Kidney tubule cell (primary cell): ENCODE measurements around the gene ABI1.

Source experiments
- DNase-seq: peaks from one replicate; pipeline ENCODE4 v3.0.0-alpha.2; 2018; ENCODE audit warnings: low spot score

Gene ABI1

DNA sequence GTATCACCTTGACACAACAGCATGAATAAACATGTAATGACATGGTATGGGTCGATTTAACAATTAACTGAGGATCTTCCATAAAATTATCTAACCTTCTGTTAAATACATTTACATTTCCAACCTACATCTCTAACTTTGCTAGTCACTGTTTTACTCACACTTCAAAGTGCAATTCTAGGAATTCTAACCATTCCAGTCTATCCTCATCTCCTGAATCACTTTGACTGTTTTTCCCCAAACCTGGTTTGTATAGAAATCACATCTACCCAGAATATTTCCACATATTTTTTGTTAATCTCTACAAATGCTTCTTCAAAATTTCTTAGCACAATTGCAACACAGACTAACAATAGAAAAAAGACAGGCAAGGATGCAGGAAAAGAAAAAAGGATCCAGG is 6.2 kb downstream of the ABI1 start:
- no peak for DNase-seq

DNA sequence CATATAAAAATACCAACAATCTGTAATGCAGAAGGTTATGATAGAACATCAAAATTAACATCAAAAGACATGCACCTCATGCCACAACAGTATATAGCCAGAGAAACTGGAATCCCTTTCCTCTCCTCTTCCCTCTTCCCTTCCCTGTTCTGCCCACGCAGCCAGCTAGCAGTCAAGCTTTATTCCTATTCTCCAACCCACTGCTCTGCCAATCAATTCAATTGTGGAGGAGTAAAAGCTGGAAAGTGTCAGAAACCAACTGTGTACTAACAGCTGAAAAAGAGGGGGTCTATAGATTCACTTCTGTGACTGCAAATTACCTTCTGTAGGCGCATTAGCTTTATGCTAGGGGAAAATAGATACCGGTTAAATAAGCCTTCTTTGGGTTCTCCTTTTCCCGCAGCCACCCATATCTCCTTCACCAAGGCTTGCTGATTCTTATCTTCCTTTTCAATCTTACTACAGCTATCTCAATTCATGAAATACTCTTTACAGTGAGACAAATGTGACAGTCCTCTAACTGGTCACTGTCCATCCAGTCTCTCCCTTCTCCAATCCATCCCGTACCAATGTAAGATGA is 16.3 kb downstream of the ABI1 start:
- DNase-seq, result no peak

DNA sequence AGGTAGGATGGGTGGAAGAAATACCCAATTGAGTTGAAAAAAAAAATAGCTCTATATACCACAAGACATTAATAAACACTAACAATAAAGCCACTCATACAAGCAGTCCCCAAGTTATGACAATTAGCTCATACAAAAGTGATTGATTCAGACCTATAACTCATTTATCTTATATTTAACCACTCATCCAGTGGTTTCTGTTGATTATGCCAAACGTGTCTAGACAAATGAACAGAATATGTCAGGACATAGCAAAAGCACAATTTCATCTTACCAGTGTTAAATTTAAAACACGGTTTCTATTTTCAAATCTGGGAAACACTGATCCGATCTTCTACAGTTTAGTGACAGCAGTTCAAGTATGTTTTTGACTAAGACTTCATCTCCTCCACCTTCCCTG is 17.0 kb downstream of the ABI1 start:
- DNase-seq, result no peak

DNA sequence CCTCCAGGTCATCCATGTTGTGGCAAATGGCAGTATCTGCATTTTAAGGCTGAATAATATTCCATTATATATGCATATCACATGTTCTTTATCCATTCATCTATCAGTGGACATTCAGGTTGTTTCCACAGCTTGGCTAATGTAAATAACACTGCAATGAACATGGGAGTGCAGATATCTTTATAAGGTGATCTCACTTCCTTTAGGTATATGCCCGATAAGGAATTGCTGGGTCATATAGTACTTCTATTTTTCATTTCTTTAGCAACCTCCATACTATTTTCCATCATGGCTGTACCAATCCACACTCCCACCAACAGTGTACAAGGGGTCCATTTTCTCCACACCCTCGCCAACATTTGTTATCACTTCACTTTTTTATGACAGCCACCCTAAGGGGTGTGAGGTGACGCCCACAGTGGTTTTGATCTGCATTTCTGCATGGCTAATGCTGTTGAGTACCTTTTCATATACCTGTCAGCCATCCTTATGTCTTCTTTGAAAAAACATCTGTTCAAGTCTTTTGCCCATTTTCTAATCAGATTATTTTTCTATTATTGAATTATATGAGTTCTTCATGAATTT is 18.9 kb downstream of the ABI1 start:
- no peak for DNase-seq

DNA sequence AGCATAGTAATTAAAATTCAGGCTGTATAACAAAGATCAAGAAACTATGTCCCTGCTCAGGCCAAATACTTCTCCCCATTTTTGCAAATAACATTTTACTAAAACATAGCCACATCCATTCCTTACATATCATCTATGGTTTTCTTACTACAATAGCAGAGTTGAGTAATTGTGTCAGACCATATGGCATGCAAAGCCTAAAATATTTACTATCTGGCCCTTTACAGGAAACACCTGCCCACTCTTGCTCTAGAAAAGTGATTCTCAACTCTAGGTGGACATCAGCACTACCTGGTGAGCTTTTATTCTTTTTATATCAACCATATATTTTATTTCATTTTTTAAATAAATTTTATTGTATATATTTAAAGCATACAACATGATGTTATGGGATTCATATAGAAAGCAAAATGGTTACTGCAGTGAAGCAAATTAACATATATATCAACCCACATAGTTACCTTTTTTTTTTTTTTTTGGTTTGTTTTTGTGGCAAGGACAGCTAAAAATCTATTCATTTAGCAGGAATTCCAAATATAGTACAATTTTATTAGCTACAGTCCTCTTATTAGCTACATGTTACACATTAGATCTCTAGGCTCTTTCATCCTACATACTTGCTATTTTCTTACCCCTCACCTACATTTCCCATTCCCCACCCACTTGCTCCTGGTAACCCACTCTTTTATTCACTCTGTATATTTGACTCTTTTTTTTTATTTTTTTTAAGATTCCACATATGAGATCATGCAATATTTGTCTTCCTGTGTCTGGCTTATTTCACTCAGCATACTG is 19.6 kb downstream of the ABI1 start:
- no peak for DNase-seq

DNA sequence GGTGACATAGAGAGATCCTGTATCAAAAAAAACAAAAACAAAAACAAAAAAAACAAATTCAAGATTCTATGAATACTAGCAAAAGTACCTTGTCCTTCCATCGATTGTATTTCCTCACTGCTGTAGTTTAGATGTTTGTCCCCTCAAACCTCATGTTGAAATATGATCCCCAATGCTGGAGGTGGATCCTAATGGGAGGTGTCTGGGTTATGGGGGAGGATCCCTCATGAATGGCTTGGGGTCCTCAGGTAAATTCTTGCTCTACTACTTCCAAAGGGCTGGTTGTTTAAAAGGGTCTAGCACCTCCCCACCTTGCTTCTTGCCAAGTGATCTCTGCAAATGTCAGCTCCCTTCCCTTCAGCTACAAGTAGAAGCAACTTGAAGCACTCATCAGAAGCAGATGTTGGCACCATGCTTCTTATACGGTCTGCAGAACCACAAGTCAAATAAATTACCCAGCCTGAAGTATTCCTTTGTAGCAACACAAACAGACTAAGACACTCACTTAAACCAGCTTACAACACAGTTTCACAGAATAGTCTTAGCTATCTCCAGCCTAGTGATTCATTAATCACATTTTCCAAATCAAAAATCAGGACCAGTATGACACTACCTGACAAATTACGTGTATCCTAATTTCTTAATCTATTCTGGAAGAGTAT is 20.7 kb downstream of the ABI1 start:
- DNase-seq, result no peak

DNA sequence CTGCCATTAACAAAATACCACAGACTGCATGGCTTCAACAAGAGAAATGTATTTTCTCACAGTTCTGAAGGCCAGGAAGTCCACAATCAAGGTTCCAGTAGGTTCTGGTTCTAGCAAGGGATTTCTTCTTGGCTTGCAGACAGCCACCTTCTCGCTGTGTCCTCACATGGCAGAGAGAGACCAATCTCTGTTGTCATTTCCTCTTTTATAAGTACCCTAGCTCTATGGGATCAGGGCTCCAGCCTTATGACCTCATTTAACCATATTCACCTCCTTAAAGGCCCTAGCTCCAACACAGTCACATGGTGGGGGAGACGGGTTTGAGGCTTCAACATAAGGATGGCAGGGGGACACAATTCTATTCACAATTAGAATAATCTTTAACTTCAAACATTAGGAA is 23.6 kb downstream of the ABI1 start:
- DNase-seq, result no peak

DNA sequence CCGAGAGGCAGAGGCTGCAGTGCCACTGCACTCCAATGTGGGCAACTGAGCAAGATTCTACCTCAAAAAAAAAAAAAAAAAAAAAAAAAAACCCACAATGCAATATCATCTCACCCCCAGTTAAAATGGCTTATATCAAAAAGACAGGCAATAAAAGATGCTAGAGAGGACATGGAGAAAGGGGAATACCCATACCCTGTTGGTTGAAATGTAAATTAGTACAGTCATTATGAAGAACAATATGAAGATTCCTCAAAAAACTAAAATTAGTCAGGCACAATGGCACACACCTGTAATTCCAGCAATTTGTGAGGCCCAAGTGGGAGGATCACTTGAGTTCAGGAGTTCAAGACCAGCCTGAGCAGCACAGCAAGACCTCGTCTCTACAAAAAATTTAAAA is 25.7 kb downstream of the ABI1 start:
- DNase-seq, result no peak

DNA sequence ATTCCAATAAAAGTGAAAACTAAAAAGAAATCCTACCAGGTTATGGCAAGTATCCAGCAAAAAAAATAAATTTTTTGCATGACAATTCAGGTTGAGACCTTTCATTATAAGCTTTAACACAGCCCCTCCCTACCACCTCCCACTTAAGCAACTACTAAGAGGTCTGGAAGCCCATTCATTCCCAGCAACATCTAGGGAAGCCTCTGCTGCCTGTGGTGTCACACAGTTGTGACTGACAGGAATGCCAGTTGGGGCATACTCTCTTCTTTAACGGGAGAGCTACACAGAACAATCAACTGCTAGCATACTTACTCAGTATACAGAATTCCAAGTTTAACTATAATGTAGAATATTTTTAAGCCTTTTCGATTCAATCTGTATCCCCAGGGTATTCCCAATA is 27.8 kb downstream of the ABI1 start:
- peak; percentile 25 for DNase-seq

DNA sequence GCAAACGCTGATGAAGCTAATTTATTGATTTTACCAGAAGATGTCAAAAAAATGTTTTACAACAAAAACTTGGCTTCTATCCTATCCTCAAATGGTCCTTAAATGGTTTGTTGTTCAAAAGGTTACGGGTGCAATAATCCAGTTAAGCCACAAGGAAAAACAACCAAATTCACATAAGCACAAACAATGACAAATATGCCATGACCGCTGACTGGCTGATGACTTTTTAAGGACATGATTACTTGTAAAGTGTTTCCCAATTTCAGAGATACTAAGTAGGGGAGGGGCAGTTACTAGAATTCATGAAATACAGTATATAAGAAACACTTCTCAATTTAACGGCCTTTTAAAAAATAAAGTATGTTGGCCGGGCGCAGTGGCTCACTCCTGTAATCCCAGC is 28.8 kb downstream of the ABI1 start:
- no peak for DNase-seq

DNA sequence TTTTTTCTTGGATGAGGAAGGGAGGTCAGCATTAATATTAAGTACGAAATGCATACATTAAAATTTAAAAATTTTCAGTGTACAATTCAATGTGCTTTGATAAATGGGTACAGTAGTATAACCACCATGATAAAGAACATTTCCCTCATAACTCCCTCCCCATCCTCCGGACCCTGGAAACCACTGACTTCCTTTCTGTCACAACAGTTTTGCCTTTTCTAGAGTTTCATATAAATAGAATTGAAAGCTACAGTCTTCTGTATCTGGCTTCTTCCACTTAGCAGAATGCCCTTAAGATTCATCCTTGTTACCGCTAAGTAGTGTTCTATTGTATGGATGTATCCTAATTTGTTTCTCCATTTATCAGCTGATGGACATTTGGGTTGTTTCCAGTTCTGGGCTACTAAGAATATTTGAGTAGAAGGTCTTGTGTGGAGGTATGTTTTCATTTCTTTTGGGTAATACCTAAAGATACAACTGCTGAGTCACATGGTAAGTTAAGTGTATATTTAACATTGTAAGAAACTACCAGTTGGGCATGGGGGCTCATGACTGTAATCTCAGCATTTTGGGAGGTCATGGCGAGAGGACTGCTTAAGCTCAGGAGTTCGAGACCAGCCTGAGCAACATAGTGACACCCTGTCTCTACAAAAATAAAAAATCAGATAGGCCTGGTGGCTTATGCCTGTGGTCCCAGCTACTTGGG is 30.8 kb downstream of the ABI1 start:
- no peak for DNase-seq

DNA sequence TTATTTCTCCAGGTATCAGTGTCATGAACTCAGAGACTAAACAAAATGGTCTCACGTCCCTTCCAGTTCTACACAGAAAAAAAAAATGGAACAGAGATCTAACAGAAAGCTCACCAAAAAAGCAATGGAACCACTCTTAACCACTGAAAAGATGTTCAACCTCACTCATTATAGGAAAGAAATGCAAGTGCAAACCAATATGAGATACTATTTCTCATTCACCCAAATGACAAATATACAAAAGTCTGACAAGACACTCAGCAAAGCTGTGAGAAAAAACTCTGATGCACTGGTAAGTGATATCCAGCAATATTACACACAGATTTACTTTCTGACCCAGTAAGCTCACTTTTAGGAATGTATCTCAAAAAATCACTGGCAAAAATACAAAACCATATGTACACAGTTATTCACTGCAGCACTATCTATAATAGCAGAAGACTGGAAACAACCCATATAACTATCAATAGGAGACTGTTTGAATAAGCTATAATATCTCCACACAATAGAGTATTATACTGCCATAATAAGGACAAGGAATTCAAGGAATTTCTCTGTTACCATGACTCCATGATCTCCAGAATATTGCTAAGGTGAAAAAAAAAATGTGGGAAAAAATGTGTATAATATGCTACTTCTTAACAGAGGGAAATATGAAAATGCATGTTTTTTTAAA is 36.6 kb downstream of the ABI1 start:
- DNase-seq, result no peak

DNA sequence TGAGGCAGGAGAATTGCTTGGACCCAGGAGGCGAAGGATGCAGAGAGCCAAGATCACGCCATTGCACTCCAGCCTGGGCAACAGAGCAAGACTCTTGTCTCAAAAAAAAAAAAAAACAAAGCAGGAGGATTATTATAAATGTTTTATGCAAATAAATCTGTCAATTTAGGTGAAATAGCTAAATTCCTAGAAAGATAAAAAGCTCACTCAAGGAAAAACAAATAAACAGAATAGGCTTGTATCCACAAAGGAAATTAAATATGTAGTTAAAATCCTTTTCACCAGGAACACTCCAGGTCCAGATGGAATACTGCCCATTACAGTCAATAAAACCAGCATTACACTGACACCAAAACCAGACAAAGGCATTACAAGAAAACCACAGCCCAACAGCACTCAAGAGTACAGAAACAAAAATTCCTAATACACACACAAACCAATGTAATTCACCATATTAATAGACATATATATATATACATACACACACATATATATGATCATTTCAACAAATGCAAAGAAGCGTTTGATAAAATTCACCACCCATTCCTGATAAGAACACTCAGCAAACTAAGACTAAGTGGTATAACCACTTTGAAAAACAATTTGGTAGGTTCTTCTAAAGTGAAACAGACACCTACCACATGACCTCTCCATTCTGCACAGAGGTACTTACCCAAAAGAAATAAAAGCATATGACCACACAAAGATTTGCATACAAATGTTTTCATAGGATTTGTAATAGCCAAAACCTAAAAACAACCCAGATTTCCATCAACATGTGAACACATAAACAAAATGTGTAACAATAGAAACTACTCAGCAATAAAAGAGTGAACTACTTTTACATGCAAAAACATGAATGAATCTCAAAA is 38.8 kb downstream of the ABI1 start:
- no peak for DNase-seq

DNA sequence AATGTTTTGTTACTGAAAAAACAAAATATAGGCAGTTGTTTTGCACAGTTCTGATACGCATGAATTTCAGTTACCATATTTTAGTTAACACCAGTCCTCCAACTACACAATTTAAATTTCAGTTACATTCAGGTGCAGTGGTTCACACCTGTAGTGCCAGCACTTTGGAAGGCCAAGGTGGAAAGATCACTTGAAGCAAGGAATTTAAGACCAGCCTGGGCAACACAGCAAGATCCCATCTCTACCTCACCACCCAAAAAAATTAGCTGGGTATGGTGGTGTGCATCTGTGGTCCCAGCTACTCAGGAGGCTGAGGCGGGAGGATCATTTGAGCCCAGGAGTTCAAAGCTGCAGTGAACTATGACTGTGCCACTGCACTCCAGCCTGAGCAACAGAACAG is 45.3 kb downstream of the ABI1 start:
- no peak for DNase-seq

DNA sequence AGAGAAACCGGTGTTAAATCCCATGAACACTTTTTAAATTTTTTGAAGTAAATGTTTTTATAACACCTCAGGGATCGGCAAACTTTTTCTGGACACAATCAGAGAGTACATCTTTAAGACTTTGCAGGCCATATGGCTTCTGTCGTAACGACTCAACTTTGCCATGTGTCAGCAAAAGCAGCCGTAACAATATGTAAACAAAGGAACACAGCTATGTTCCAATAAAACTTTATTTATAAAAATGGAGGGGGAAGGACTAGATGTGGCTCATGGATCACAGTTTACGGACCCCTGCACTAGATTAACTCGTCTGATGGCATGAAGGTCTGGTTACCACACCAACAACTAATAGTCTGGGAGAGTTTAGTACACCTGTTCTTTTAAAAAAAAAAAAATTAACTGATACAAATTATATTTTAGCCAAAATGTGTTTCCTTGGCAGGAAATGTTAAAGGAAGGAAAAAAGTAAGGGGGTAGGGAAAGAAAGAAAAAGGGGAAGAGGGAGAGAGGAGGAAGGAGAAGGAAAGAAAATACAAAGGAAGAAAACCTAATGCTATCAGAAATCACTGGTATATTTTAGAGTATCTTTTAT is 50.2 kb downstream of the ABI1 start:
- DNase-seq, result no peak

DNA sequence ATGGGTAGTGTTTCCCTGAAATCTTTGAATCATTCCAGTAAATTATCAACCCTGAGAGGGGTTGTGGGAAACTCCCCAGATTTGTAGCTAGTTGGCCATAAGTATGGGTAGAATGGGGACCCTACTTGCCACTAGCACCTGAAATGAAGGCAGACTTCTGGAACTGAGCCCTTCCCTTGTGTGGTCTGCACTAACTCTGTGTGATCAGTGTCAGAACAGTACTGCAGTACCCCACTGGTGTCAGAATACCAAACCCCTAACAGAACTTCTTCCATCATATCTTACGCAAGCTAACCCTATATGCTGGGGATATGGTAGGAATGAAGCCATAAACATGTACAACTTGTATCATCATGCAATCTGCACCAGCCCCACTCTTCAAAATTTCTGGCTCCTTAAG is 50.8 kb downstream of the ABI1 start:
- no peak for DNase-seq

DNA sequence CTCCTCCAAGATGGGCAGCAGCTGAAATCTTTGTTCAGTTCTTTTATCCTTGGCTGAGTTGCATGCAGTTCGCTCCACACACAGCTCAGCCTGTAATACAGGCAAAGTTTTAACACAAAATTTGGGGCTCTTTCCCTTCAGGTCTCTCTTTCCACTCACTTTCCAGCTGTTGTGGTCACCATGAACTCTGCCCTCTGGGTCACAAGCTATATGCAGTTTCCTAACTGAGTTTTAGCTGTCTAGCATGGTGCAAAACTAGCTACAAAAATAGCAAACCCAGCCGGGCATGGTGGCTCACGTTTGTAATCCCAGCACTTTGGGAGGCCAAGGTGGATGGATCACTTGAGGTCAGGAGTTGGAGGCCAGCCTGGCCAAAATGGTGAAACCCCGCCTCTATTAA is 53.2 kb downstream of the ABI1 start:
- DNase-seq, result no peak

DNA sequence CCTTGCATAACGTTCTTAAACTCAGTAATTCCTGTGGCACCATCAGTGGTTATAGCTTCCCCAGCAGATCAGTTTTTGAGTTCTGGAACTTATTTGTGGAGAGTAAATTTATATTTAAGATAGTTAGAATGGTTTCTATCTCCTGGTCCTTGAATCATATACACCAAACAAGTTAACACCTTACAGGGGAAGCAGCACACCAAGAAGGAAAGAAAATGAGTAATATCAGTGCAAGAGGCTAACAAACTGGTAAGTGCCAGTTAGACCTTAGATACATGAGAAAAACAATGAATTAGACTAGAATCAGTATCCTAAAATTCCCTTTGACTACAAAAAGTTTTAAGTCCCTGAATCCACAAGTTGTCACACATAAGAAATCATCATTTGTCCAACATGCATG is 54.2 kb downstream of the ABI1 start:
- DNase-seq, result no peak

DNA sequence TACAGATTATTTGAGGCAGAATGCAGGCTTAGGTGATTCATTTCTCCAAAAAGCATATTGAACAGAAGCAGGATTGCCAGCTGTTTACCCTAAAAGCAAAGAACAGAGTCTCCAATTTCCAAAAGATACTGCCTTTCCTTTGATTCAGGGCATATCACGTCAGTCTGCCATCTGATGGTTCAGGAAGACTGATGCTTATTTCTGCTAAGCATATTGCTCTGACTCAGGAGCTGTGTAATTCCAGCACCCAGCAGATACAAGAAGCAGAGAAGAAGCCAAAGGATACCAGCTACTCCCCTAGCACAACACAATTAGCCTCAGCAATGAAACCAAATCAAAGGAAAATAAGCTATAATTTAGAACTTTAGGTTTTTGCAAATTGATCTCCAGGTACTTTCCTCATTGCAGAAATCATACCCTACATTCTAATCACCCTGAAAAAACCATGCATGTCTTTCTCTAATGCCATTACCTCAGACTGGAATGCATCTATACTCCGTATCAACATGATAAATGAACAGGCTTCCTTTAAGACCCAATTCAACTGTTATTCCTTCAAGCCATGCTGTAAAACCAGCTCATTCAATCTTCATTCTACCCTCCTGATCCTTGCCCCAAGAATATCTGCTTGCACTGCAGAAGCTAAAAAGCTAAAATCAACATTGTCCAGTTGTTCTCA is 55.1 kb downstream of the ABI1 start:
- peak; percentile 33 for DNase-seq
